Suprapubic skin (tissue), 3 donors: ENCODE measurements around the gene MLKL.

Experiments used
- CTCF ChIP-seq, 2 donors: fragments of 200-600 bp in 1 of 2; fragments of 450-650 bp in 1 of 2; sonication (generic) in 1 of 2; IDR thresholded peaks; one replicate each; pipeline ENCODE4 v1.5.1; 2016 to 2019; ENCODE audit warnings: antibody characterized with exemption in 2 of 2, mild to moderate bottlenecking in 1 of 2, moderate library complexity in 1 of 2
- EP300 ChIP-seq: sonication (generic); formaldehyde crosslinking; IDR thresholded peaks from one replicate; pipeline ENCODE4 v1.6.1; 2017; ENCODE audit warnings: antibody characterized with exemption

DNA sequence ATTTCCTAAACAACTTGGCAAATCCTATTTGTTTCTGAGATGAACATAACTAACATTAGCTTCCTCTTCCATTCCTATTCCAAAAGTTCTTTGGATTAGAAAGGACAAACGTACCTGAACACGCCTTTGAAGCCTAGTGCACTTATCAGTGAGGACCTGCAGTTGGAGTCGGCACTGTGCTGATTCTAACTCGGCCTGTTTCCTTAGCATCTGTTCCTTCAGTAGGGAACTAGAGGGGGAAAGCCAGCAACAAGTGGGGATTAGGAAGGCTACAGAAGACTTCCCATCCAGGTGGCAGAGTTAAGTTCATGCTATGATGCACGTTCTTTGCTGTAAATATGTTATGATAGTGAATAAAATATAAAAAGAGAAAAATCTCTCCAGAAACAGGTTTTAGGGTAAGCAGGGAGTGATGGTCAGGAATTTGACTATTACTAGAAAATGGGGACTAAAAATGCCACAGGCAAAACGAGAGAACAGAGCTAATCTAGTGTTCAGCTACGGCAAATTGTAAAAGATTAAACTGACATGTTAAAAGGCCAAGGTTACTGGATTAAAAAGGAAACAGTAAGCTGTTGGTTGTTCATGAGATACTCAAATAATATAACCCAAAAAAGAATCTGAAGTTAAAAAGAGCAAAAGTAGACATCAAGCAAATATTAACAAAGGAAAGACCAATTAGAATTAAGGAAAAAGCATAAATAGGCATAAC, 62.8 kb downstream of the MLKL start:
- TF ChIP-seq CTCF (IDR thresholded peaks at IDR 0.05), result no peak
- TF ChIP-seq EP300, result no peak
